NCI-H1694 treated with DMSO at 0.1 percent for 48 hours (cell line): ENCODE results near the gene SFXN5.
"Not testable (repeated sequence)": the region's sequence is repeated elsewhere in the genome, so short reads cannot be mapped to it uniquely, and the experiment has no call there.

Experiments
- DNase-seq: peaks from one replicate; lab custom pipeline; 2025; lab: John Stamatoyannopoulos, UW

Gene SFXN5

DNA sequence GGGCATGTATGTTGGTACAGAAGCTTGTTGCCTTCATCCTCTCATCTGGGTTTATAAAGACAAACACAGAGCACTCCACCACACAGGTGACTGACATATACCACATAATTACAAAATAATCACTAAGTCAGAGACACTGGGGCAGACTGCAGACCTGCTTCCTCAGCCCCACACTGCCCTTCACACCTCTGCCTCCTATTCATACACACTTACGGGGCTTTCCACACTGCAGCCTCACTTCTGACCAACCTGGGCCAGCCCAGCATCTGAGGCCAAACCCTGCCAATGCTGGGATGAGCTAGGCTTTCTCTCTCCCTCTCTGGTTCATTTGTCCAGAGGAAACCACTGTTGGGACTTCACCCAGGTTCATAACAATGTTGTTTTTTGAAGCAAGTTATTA lies 149.7 kb downstream of the SFXN5 start:
- DNase-seq: no peak

DNA sequence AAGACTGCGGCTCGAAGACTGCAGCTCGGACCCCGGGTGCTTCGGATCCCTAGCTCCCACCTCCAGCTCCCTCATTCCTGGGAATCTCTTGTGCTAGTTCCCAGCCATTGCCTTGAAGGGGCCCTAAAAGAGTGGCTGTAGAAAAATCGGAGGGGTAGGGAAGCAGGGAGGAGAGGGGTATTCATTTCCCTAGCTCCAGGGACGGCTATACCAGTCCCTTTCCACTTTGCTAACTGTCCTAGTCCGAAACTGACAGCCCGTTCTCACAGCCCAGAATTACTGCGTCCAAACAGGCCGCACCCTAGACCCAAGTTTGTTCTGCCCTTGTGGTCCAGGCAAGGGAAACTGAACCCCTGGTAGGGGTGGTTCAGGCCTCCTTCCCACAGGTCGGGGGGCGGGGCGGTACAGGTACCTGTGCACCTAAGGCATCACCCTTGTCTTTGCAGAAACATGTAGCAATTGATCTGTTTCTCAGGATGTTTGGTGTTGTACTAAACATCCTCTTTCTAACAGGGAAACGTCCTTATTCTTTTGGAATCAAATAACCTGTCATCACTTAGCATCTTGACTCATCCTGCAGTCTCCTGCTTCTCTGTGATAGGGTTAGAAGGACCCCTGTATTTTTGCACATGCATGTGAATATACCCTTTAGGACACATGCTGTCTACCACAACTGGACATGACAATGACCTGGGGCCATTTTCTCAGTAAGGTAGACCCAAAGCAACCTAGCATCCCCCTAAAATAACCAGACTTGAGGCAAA lies 150.2 kb downstream of the SFXN5 start:
- no peak for DNase-seq

DNA sequence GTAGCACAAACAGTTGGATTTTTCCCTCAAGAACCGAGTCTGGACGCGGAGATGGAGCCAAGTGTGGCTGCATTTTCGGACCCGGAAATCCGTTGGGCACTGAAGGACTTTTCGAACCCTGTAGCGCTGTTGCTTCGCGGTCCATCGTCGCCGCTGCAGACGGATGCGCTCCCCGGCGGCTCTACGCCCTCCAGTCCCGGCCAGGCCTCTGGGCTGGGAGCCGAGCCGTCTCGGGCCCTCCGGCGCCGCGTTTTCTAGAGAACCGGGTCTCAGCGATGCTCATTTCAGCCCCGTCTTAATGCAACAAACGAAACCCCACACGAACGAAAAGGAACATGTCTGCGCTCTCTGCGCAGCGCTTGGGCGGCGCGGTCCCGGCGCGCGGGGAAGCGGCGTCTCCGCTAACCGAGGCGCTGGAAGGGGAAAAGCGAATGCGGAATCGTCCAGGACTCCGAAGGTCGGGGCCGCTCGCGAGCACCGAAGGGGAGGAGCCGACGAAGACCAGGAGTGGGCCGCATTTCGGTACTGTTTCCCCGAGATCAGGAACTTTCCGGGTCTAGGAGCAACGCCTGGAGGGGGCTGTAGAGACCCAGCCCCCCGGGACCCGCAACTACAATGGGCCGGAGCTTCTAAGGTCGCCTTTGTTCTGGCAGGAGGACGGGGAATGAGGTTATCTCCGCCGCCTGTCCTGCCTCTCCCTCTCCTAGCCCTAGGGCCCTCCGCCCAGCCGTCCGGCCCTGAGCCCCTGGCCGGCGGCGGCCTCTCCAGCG lies 151.0 kb downstream of the SFXN5 start:
- DNase-seq: no peak

DNA sequence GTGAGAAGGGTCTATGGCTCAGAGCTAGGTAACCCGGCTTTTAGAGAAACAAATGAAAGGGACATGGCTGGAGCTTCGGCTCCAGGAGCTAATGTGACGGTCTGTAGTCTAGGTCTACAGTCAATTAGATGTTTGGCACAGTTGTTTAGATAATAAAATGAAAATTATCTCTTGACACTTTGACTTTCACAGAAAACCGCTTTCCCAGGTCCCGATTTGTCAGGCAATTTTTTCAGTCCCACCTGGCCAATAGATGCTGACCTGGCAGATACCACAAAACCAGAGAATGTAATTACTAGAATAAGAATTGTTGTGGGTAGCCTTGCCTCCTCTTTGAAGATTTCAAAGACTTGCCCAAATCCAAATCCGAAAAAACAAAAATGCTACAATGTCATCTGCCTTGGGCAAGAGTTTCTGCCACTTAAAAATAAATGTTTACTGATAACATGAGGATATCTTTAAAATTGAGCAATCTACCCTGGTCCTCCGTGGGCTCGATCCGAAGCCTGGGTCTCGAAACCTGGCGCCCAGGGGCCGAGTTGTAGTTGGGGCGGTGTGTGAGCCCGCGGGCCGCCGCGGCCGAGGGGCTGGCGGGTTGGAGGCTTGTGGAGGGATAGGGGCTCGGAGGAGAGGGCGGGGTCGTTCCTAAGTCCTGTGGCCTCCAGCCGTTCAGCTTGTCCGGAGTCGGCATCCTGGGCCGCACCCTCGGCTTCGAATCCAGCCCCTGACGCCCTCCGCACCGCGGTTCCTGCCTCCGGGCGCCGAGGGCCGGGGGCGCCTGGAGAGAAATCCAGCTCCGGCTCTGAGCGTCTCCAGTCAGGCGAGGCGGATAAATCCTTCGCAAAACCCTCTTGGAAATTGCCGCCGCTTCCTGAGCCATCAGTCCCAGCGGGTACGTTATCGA lies 151.8 kb downstream of the SFXN5 start:
- DNase-seq: no peak

DNA sequence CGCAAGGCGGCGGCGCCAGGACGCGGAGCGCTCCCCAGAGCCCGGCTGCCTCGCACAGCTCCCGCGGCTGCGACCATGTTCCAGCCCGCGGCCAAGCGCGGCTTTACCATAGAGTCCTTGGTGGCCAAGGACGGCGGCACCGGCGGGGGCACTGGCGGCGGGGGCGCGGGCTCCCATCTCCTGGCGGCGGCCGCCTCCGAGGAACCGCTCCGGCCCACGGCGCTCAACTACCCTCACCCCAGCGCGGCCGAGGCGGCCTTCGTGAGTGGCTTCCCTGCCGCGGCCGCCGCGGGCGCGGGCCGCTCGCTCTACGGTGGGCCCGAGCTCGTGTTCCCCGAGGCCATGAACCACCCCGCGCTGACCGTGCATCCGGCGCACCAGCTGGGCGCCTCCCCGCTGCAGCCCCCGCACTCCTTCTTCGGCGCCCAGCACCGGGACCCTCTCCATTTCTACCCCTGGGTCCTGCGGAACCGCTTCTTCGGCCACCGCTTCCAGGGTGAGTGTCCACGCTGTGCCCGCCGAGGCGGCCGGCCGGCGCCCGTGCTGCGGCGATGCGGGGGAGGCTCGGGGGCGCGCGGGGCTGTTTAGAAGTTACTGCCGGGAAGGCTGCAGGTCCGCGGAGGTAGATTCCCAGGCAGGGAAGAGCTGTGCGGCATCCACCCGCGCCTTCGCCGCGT lies 153.5 kb downstream of the SFXN5 start:
- DNase-seq: no peak

DNA sequence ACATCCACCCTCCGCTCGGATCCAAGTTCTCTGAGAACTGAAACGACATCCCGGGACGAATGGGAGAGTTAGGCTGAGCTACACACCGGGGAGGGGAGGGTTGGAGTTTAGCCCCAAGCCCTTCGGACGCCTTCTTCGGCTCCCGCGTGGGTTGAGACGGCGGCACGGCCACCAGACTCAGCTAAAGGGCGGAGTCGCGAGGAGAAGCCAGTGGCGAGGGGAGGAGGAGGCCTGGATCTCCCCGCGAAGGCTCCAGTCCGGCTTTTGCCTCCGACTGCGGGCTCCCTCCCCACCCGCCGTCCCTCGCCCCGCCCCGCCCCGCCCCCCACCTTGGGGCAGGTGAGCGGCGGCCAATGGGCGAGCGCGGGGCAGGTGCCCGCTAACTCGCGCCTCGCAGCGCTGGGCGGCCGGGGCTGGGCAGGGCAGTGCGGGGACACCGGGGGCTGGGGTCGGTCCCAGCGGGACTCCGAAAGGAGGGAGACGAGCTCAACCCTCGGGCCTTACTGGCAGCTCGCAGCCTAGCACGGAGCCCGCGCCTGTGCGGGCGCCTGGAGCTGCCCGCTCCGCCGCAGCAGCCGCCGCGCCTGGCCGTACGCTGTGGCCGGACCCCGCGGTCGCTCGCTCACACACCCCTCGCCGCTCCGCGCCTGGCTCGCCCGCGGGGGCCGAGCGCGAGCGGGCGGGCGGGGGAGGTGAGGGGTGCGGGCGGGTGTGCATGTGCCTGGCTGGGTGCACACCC lies 154.2 kb downstream of the SFXN5 start, which contains the start of gene EMX1:
Gene EMX1, plus strand, starts transcription at position 382 of the 739 bp plus-strand sequence. Its CDS starts 334 bp downstream, at position 716.
- DNase-seq: peak; percentile 80

DNA sequence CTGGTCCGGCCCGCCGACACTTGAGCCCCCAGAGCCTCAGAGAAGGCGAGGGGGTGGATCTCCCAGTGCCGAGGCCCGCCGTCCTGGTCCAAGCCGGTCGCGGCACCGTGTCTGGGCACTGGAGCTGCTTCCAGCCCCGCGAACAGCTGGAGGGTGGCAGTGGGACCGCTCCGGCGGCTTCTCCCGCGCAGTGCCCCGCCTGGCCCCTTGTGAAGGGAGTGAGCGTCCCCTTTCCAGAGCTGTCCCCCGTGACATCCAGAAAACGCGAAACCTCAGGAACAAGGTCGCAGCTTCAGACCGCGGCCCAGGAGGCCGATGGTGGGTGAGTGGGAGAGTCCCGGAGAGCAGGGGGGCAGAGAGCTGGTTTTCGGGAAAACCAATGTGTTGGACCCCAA lies 154.8 kb downstream of the SFXN5 start:
- peak; percentile 43 for DNase-seq

DNA sequence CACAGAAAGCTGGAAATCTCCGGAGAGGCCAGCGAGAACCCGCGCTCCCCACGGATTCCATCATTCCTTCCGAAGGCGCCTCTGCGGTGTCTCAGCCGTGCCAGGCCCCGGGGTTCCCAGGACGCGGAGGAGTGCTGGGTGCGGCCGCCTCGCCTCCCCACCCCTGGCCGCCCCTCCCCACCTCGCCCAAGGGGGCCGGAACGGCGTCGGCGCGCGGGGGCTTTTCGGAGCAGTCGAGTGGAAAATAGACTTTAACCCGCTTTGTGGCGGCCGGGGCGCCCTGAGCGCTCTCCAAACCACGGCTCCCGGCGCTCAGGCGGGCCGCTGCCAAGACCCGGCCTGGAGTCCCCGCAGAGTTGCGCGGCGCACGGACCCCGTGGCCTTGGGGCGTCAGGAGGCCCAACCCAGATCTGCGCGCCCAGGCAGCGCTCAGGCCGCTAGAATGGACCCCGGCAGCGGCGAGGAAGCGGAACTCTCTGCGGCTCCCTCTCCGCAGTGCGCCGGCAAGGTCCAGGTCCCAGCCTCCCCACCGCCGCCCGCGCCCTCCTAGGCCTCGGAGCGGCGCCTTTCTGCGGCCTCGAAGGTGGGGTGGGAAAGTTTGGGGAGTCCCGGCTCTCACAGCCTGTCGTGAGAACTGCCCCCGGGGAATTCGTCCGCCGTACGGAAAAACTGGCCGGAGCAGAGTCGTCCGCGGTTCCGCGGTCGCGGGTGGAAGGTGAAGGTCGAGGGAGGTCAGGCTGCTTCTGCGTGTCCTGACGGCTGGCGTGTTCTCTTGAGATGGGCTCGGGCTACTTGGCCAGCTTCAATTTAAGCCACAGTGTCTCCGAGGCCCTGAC lies 155.4 kb downstream of the SFXN5 start:
- DNase-seq: peak; percentile 38

DNA sequence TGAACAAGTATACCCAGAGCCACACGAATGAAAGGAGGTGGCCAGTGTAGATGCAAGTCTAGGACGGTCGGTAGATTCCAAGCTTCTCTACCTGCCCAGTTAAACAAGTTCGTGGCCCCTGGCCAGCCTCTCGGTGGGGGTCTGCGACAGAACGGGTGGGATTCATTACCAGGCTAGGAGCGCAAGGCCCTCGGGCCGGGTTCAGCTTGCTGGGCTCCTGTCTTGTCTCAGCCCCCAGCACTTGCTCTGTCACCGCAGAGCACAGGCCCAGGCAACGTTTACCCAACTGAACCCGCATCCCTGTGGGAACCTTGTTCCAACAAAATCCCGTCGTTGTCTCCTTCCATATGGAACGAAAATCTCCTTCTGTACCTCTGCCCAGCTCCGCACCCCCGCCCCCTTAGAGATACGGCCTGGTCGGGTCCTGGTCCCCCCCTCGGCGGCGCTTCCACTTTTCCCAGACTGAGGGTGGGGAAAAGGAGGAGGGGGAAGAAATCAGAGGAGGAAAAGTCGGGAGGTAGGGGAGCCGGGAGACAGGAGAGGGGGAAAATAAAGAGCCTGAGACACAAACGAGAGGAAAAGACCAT lies 156.1 kb downstream of the SFXN5 start:
- no peak for DNase-seq

DNA sequence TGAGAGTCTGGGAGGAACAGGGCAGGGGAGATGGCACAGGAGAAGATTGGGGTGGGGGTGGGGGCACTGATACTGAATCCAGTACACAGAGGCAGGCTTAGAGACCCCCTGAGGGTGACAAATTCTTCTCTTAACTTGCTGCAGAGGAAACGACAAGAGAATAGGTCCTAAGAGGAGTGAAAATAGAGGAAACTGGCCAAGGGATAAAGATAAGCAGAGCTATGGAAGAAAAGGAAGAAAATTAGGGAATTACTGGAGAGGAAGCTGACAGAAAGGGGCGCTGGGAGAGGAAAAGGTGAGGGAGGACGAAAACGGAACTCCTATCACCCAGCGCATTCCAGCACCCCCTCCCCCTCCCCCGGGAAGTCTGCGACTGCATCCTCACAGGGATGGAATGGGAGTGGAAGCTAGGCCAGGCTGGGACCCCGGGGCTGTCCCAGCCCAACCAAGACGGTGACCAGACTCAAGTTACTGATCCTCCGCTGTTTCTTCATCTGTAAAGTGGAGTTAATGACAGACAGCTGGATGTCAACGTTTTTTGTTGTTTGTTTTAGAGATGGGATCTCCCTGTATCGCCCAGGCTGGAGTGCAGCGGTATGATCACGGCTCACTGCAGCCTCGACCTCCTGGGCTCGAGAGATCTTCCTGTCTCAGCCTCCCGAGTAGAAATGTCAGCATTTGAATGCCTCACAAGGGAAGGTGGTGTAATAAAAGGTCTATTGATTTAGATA lies 156.8 kb downstream of the SFXN5 start:
- no peak for DNase-seq

DNA sequence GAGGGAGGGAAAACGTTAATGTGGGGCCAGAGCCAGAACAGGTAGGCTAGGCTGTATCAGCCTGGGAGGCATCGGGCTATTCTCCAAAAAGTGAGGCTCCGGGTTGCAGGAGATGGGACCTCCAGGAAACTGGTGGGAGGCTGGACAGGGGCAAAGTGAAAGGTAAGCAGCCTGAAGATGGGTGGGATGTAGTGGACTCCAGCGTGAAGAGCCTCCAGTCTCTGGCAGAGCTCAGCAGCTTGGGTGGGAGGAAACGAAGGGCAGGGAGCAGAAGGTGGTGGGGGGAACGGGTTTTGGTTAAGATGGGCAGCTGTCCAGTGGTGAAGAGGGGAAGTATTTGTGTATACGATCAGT lies 157.3 kb downstream of the SFXN5 start:
- no peak for DNase-seq

DNA sequence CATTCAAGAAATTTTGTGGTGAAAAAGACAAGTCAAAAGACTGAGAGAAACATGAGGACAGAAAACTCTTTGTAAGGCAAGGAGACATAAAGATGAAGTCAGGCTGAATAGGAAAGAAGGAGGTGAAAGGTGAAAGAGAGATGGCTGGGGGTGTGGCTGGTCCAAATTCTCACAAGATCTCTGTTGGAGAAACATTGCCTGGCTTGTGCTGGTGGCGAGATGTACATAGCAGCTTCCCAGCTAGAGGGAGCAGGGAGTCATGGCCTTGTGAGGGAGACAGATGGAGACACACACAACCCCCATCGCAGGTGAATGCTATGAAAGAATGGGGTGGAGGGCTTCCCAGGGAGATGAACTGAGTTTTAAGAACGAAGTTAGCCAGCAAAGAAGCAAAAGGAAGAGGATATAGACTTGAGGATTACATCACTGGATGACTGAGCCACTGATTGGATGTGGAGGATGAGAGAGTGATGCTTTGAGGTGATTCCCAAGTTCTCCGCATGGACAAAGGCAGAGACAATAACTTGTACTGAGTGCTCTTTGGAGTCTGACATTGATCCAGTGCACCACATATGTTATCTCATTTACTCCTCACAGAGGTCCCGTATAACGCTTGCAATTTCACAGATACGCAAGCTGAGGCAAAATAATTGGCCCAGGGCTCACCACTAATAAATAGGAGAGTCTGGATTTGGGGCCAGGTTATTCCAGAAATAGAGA lies 157.9 kb downstream of the SFXN5 start:
- peak; percentile 22 for DNase-seq

DNA sequence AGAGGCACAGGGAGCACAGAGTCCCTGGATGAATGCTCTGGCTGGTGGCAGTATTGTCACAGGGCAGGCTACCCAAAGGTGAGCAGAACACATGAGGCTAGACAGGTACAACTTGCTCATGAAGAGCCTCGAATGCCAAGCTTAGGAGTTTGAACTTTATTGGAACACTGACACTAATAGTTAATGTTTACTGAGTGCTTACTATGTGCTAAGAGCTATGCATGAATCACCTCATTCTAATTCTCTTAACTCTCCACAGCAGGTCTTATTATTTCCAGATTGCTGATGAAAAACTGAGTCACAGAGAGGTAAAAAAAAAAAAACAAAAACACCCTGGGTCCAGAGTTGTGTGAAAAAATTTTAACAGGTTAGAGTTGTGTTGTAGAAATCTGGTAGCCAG lies 160.3 kb downstream of the SFXN5 start:
- DNase-seq: no peak

DNA sequence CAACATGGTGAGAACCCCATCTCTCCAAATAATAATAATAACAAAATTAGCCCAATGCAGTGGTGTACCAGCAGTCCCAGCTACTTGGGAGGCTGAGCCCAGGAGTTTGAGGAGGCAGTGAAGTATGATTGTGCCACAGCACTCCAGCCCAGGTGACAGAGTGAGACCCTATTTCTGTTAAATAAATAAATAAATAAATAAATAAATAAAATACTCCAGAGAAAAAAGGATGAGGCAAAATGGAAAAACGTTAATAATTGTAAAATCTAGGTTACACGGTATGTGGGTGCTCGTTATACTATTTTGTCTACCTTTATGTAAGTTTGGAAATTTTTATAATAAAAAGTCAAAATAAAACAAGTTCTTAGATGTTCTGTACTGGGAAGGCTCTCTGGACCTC lies 162.8 kb downstream of the SFXN5 start:
- DNase-seq: no peak

DNA sequence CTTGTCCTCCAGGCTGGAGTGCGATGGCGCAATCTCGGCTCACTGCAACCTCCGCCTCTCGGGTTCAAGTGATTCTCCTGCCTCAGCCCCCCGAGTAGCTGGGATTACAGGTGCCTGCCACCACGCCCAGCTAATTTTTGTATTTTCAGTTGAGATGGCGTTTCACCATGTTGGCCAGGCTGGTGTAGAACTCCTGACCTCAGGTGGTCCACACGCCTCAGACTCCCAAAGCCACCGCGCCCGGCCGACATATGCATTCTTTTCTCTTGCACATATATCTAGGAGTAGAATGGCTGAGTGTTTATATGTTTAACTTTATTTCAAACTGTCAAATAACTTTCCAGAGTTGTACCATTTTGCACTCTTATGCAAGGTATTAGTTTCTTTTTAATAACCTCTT lies 164.1 kb downstream of the SFXN5 start:
- DNase-seq: not testable (repeated sequence)

DNA sequence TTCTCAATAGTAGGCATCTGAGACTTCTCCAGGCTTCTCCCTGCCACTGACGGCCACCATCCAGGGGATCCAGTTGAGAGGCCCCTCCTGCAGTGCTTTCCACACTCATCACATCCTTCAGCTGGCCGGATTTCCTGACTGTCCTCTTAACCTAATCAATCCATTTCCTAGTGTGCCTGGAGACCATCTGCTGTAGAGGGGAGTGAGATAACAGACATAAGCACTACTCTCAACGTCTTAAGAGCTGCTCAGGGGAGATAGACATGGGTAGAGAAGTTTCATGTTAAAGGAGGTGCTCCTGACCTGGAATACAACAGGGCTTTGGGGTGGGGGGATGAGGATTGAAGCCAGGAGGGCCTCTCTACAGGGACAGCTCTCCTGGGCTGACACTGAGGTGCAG lies 170.1 kb downstream of the SFXN5 start:
- no peak for DNase-seq

DNA sequence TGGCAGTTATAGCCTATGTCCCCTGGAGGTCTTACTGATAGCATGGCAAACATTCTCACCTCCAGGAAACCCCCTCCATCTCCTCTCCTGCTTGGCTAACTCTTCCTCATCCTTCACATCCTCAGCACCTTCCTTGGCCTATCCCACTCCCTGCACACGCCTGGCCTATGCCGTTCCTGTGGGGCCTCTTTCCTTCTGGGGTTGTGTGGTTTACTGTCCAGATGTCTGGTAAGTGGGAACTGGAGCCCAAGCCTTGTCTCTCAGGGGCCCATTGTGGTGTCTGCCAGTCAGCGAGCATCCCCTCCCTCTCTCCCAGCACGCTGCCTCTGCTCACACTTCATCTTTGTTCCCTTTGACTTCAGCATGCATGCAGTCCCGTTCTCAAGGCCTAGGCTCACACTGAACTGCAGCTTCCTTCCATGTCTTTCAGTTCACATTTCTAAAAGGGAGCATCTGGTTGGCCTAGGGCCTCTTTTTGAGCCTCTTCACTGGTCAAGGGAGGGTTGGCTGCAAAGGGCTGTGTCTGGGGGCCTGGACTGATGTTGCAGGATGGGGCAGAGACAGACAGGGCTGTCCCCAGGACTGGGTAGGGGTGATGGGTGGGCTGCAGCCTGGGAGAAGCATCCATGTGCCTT lies 171.2 kb downstream of the SFXN5 start:
- no peak for DNase-seq

DNA sequence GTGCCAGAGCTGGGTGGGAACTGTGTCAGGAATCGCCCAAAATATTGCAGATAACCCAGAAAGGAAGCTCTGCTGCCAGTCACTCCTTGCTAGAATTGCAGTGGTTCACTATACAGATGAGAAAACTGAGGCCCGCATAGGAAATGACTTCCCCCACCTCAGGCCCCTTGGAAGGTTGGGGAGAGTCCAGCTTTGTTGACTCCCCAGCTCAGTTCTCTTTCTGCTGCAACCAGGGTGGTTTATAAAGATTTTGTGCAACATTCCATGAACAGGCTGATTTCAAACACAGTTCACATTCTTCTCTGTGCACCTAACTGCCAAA lies 173.0 kb downstream of the SFXN5 start:
- no peak for DNase-seq
